Measurements from ENCODE around the gene AAMP. TPM values are rescaled to one million over a fixed set of nuclear protein-coding genes. Genes with fewer than 3 reads are reported as not detected.

Gene AAMP
- total and polyA plus RNA-seq, 2 donors from 2014 or later: 70.1 to 108 TPM

DNA sequence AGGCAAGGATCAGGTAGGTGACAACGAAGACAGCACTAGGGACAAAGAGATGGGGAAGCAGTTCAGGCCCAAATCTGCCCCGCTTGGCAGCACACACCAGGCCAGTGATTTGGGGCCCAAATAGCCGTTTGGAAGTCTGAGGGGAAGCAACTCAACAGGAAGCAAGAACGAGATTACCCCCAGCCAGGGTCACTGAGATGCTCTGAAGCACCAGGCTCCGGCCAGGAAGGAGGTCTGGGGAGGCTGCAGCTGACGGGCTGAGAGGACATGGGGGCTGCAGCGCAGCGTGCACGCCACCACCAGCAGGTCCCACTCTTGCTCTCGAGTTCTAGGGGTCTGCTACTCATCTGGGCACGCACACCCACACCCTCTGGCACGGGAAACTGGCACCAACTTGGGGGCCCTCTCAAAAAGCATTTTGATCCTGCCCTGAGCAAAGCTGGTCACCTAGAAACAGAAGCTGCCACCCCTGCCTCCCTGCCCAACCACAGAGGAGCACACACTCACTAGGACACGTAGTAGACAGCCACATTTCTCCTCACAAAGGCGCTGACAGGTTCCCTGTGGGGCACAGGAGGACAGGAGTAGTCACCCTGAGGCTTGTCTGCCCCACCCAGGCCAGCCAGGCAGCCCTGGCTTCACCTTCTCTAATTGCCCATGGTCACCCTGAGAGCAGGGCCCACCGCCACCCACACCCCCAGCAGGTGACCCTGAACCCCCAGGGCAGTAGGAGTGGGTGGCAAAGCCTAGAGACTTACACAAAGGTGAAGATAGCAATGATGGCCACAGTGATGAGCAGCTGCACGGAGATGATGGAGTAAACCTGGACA lies 8.8 kb upstream of the AAMP start:
- TF ChIP-seq, protein P1, sequence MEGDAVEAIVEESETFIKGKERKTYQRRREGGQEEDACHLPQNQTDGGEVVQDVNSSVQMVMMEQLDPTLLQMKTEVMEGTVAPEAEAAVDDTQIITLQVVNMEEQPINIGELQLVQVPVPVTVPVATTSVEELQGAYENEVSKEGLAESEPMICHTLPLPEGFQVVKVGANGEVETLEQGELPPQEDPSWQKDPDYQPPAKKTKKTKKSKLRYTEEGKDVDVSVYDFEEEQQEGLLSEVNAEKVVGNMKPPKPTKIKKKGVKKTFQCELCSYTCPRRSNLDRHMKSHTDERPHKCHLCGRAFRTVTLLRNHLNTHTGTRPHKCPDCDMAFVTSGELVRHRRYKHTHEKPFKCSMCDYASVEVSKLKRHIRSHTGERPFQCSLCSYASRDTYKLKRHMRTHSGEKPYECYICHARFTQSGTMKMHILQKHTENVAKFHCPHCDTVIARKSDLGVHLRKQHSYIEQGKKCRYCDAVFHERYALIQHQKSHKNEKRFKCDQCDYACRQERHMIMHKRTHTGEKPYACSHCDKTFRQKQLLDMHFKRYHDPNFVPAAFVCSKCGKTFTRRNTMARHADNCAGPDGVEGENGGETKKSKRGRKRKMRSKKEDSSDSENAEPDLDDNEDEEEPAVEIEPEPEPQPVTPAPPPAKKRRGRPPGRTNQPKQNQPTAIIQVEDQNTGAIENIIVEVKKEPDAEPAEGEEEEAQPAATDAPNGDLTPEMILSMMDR (IDR thresholded peaks at IDR 0.05; ENCODE audit: borderline replicate concordance, extremely low read depth, insufficient read depth): no peak
- intact Hi-C loops (cut with DNase I): loop anchor here (10.0 kb wide), 1 partner anchor 186 kb away; no protein-coding TSS in a partner anchor
- Histone ChIP-seq H3K9ac (ENCODE audit: low read length in 3 of 3) (no peak overlapping the region), H3K4me1 (ENCODE audit: control insufficient read depth in 2 of 3, insufficient read depth in 2 of 3, low read depth in 1 of 3, low read length in 3 of 3) (peaks cover 0 to 22% (median 19%) of the 10 kb centered on the region in 3 donors), H3K36me3 (ENCODE audit: control insufficient read depth in 2 of 3, insufficient read depth in 3 of 3, low read length in 3 of 3) (peaks cover 0 to 78% (median 63%) of the 10 kb centered on the region in 3 donors), H3K27me3 (ENCODE audit: control insufficient read depth, insufficient read depth, low read length) (no peaks in the 10 kb centered on the region), H3K9me3 (ENCODE audit: control insufficient read depth in 2 of 3, insufficient read depth in 1 of 3, low read length in 3 of 3) (no peaks in the 10 kb centered on the region), H3K4me3 (ENCODE audit: low read length in 3 of 3) (no peak overlapping the region), H3K27ac (ENCODE audit: low read depth in 2 of 2, low read length in 2 of 2) (no peak overlapping the region)
- DNase-seq: peak in 1 of 5 donors; percentile 30
- no peak for FAIRE-seq

DNA sequence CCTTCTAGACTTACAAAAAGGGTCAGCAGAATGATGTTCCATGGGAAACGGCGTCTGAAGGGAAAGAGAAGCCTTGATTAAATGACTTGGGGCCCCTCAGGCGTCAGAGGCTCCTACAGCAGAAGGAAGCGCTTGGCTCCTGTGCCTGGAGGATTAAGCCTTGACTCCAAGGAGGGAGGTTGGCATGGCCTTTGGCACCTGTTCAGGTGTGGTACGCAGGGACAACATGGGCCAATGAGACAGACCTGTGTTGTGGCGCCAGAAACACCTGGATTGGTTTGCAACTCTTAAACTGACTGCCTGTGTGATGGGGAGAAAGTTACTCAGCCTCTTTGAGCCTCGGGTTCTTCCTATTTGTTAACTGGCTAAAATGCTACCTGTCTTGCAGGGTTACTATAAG lies 8.0 kb upstream of the AAMP start:
- Histone ChIP-seq H3K9me3 (ENCODE audit: control insufficient read depth in 2 of 3, insufficient read depth in 1 of 3, low read length in 3 of 3) (no peaks in the 10 kb centered on the region), H3K36me3 (ENCODE audit: control insufficient read depth in 2 of 3, insufficient read depth in 3 of 3, low read length in 3 of 3) (peaks cover 0 to 75% (median 64%) of the 10 kb centered on the region in 3 donors), H3K27ac (ENCODE audit: low read depth in 2 of 2, low read length in 2 of 2) (no peak overlapping the region), H3K9ac (ENCODE audit: low read length in 3 of 3) (no peak overlapping the region), H3K27me3 (ENCODE audit: control insufficient read depth, insufficient read depth, low read length) (no peaks in the 10 kb centered on the region), H3K4me1 (ENCODE audit: control insufficient read depth in 2 of 3, insufficient read depth in 2 of 3, low read depth in 1 of 3, low read length in 3 of 3) (peaks cover 0 to 16% (median 14%) of the 10 kb centered on the region in 3 donors), H3K4me3 (ENCODE audit: low read length in 3 of 3) (no peak overlapping the region)
- FAIRE-seq (no peak), DNase-seq (peak in 1 of 5 donors; percentile 32)
- TF ChIP-seq, protein P1 (IDR thresholded peaks at IDR 0.05; ENCODE audit: borderline replicate concordance, extremely low read depth, insufficient read depth): no peak
- intact Hi-C loops (cut with DNase I): loop anchor here (10.0 kb wide), 1 partner anchor 187 kb away; no protein-coding TSS in a partner anchor

DNA sequence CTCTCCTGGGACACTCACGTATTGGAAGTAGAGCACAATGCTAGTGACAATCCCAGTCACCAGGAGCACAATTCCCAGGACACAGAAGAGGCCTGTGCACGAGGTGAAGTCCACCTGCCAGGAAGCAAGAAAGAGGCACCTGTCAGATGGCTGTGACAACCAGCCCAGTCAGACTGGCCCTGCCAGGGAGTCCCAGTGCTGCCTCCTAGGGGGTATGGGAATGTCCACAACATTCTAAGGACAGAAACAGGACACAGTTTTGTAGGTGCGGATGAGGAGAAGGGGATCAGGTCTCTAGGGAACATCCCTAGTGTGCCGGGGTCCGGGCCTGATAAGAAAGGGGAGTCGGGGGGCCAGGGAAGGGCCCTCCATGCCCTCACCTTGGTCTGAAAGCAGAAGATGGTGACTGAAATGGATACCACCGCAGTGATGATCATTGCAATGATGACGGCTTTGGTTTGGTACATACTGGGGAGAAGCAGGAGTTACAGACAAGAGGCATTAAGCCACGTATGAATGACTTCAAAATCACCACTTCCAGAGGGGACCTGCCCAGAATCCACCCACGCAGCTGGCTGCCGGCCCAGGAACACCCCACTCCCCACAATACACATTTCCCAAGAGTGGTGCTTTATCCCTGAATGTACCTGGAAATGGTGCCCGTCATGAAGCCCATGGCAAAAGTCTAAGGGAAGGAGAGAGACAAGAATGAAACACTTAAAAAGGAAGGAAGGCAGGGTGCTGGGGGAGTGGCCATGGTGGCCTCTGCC lies 7.2 kb upstream of the AAMP start:
- Histone ChIP-seq H3K4me3 (ENCODE audit: low read length in 3 of 3) (no peak overlapping the region), H3K36me3 (ENCODE audit: control insufficient read depth in 2 of 3, insufficient read depth in 3 of 3, low read length in 3 of 3) (peaks cover 0 to 75% (median 64%) of the 10 kb centered on the region in 3 donors), H3K27me3 (ENCODE audit: control insufficient read depth, insufficient read depth, low read length) (no peaks in the 10 kb centered on the region), H3K9me3 (ENCODE audit: control insufficient read depth in 2 of 3, insufficient read depth in 1 of 3, low read length in 3 of 3) (no peaks in the 10 kb centered on the region), H3K4me1 (ENCODE audit: control insufficient read depth in 2 of 3, insufficient read depth in 2 of 3, low read depth in 1 of 3, low read length in 3 of 3) (peaks cover 0 to 14% (median 11%) of the 10 kb centered on the region in 3 donors), H3K27ac (ENCODE audit: low read depth in 2 of 2, low read length in 2 of 2) (no peak overlapping the region), H3K9ac (ENCODE audit: low read length in 3 of 3) (no peak overlapping the region)
- TF ChIP-seq, protein P1 (IDR thresholded peaks at IDR 0.05; ENCODE audit: borderline replicate concordance, extremely low read depth, insufficient read depth): no peak
- FAIRE-seq (no peak), DNase-seq (no peak)
- intact Hi-C loops (cut with DNase I): loop anchor here (10.0 kb wide), 1 partner anchor 188 kb away; no protein-coding TSS in a partner anchor
